Measurements from ENCODE around the gene GRIN2A. TPM values are rescaled to one million over a fixed set of nuclear protein-coding genes. Genes with fewer than 3 reads are reported as not detected.

GRIN2A gene
- total RNA-seq, 4 donors from 2014 or later = 0.19 to 0.56 (median 0.35) TPM

DNA sequence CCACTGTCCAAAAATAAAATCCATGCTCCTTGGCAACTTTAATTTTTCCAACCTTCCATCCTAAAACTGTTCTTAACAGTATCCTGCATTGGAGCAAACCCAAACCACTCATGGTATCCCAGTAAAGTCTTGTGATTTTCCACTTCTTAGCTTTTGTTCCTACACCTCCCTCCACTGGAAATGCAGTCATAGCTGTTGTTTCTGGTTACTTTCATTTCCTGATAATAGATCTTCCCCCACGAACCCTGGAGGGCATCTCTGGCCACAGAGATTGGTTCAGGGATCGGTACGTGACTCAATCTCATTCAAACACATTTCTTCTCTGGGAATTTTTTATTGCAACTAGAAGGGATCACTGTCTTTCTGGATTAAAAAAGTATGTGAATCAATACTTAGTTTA lies 276.0 kb downstream of the GRIN2A start:
- Histone ChIP-seq H3K36me3 (no peaks in the 10 kb centered on the region), H3K4me3 (no peak overlapping the region), H3K4me1 (no peaks in the 10 kb centered on the region), H3K9me3 (no peaks in the 10 kb centered on the region), H3K27ac (no peak overlapping the region), H3K27me3 (no peaks in the 10 kb centered on the region)
- WGBS, 2 donors = 40 to 47% methylated on average over 3 of the region's 3 CpGs
- no peak for TF ChIP-seq POLR2A (IDR thresholded peaks at IDR 0.05)
- TF ChIP-seq, protein P1, sequence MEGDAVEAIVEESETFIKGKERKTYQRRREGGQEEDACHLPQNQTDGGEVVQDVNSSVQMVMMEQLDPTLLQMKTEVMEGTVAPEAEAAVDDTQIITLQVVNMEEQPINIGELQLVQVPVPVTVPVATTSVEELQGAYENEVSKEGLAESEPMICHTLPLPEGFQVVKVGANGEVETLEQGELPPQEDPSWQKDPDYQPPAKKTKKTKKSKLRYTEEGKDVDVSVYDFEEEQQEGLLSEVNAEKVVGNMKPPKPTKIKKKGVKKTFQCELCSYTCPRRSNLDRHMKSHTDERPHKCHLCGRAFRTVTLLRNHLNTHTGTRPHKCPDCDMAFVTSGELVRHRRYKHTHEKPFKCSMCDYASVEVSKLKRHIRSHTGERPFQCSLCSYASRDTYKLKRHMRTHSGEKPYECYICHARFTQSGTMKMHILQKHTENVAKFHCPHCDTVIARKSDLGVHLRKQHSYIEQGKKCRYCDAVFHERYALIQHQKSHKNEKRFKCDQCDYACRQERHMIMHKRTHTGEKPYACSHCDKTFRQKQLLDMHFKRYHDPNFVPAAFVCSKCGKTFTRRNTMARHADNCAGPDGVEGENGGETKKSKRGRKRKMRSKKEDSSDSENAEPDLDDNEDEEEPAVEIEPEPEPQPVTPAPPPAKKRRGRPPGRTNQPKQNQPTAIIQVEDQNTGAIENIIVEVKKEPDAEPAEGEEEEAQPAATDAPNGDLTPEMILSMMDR (IDR thresholded peaks at IDR 0.05) = no peak
- intact Hi-C loops (cut with DNase I) = no loop called here
- no peak for DNase-seq

DNA sequence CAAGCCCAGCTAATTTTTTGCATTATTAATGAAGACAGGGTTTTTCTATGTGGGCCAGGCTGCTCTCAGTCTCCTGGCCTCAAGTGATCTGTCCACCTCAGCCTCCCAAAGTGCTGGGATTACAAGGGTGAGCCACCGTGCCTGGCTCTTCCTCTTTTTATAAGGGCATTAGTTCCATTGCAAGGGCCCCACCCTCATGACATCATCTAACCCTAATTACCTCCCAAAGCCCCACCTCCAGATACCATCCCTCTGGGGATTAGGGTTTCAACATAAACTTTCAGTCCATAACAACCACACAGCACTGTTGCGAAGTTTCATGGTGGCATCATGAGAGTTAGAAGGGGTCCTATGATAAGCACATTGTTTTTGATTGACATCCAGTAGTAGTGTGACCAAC lies 277.7 kb downstream of the GRIN2A start:
- H3K4me3 ChIP-seq = no peak overlapping the region
- no peak for DNase-seq
- H3K4me1 ChIP-seq = no peaks in the 10 kb centered on the region
- WGBS, 2 donors = 73 to 84% methylated on average over 2 of the region's 2 CpGs
- no peak overlapping the region for H3K27ac ChIP-seq
- H3K36me3 ChIP-seq = no peaks in the 10 kb centered on the region
- H3K9me3 ChIP-seq = no peaks in the 10 kb centered on the region
- H3K27me3 ChIP-seq = no peaks in the 10 kb centered on the region
- no peak for TF ChIP-seq POLR2A (IDR thresholded peaks at IDR 0.05)
- TF ChIP-seq, protein P1 (IDR thresholded peaks at IDR 0.05) = no peak
- intact Hi-C loops (cut with DNase I) = no loop called here

DNA sequence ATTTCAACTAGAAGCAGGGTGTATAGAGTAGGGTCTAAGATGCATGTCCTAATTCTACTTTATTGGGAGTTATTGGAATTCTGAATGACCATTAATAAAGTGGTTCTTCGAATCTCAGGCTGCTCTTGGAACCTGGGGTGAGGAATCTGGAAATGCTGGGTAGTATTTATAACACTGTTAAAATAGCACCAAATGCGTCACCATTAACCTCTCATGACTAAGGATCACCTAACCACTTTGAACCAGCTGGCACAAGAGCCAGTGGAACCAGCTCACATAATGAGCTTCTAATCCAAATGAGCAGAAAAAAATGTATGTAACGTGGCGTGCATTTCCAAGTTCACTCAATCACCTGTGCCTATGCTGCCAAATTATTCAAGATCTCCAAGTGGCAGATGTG lies 281.7 kb downstream of the GRIN2A start:
- H3K36me3 ChIP-seq = no peaks in the 10 kb centered on the region
- intact Hi-C loops (cut with DNase I) = no loop called here
- no peaks in the 10 kb centered on the region for H3K4me1 ChIP-seq
- H3K27me3 ChIP-seq = no peaks in the 10 kb centered on the region
- no peak overlapping the region for H3K27ac ChIP-seq
- WGBS, 2 donors = 38% methylated on average over 4 of the region's 4 CpGs
- TF ChIP-seq, protein P1 (IDR thresholded peaks at IDR 0.05) = no peak
- TF ChIP-seq POLR2A (IDR thresholded peaks at IDR 0.05) = no peak
- H3K9me3 ChIP-seq = no peaks in the 10 kb centered on the region
- DNase-seq = no peak
- no peak overlapping the region for H3K4me3 ChIP-seq

DNA sequence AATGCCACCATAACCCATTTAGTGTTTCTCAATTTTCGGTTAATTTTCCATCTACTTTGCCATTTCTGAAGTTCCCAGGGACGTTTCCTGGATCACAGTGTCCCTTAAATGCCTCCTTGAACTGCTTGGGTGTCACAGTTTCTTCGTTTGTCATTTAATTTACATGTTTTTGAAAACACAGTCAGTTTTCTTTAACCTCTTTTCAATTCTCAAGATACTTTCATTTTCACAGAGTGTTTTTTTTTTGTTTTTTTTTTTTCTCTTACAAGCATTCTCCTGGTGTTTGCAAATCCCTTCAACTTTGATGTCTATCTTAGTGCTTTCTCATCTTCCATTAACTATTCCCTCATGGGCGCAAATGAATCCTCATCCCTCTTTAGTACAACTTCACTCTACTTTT lies 283.7 kb downstream of the GRIN2A start:
- Histone ChIP-seq H3K9me3 (no peaks in the 10 kb centered on the region), H3K27ac (no peak overlapping the region), H3K36me3 (no peaks in the 10 kb centered on the region), H3K4me1 (no peaks in the 10 kb centered on the region), H3K27me3 (no peaks in the 10 kb centered on the region), H3K4me3 (no peak overlapping the region)
- DNase-seq = no peak
- intact Hi-C loops (cut with DNase I) = no loop called here
- no peak for TF ChIP-seq POLR2A (IDR thresholded peaks at IDR 0.05)
- TF ChIP-seq, protein P1 (IDR thresholded peaks at IDR 0.05) = no peak
- 51 to 59% methylated on average over 4 of the region's 4 CpGs for WGBS, 2 donors

DNA sequence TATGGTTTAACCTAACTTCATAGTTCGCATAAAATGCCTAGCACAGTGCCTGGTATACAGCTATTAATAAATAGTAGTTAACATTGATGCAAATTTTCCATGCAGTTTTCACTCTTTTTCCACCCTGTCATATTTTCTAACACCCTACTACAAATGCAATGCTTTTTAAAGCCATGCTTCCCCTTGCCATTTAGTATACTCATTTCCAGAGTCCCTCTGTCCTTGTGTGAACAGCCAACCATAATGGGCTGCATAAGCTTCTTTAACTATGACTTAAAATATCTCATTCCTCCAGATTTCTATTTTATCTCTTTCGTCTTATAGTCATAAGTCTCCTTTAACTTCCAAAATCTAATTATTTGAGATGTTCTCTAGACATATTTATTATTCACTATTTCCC lies 284.1 kb downstream of the GRIN2A start:
- no peaks in the 10 kb centered on the region for H3K36me3 ChIP-seq
- H3K9me3 ChIP-seq = no peaks in the 10 kb centered on the region
- TF ChIP-seq POLR2A (IDR thresholded peaks at IDR 0.05) = no peak
- TF ChIP-seq, protein P1 (IDR thresholded peaks at IDR 0.05) = no peak
- no peak overlapping the region for H3K4me3 ChIP-seq
- no peak overlapping the region for H3K27ac ChIP-seq
- intact Hi-C loops (cut with DNase I) = no loop called here
- H3K27me3 ChIP-seq = no peaks in the 10 kb centered on the region
- H3K4me1 ChIP-seq = no peaks in the 10 kb centered on the region
- no peak for DNase-seq
- 78 to 86% methylated on average over 2 of the region's 2 CpGs for WGBS, 2 donors
